Lung (tissue), 12 donors: ENCODE data around the gene BAHD1. TPM values are rescaled to one million over a fixed set of nuclear protein-coding genes. Genes with fewer than 3 reads are reported as not detected.

Experiments used
- ATAC-seq: fragments of 200-7000 bp; cut with Tn5 transposase; one replicate; pipeline ENCODE4 v1.9.1; 2020; ENCODE audit warnings: moderate number of reproducible peaks; ENCODE audit not compliant: insufficient read depth, low FRiP score
- DNase-seq, 3 donors: peaks; one replicate each; pipeline ENCODE4 v3.0.0-alpha.2; 2013 to 2017
- H3K27ac ChIP-seq, 2 donors: one replicate each; pipeline ENCODE4 v1.5.1; 2013; ENCODE audit warnings: mild to moderate bottlenecking in 2 of 2, moderate library complexity in 2 of 2, control low read depth in 1 of 2, inconsistent platforms in 1 of 2, low read depth in 1 of 2, low read length in 1 of 2
- H3K27me3 ChIP-seq, 3 donors: one replicate each; pipeline ENCODE4 v1.5.1; 2013; ENCODE audit warnings: low read length in 2 of 3; ENCODE audit not compliant: control insufficient read depth in 3 of 3, insufficient read depth in 3 of 3
- H3K36me3 ChIP-seq, 4 donors: one replicate each; pipeline ENCODE4 v1.5.1; 2013; ENCODE audit warnings: low read length in 4 of 4, mild to moderate bottlenecking in 1 of 4, moderate library complexity in 1 of 4; ENCODE audit not compliant: control insufficient read depth in 4 of 4, insufficient read depth in 4 of 4
- H3K4me1 ChIP-seq, 5 donors: one replicate each; pipeline ENCODE4 v1.5.1; 2013; ENCODE audit warnings: low read length in 5 of 5, mild to moderate bottlenecking in 2 of 5, moderate library complexity in 1 of 5; ENCODE audit not compliant: control insufficient read depth in 5 of 5, insufficient read depth in 5 of 5
- H3K4me3 ChIP-seq: one replicate; pipeline ENCODE4 v1.5.1; 2013; ENCODE audit warnings: mild to moderate bottlenecking, control low read depth, moderate library complexity
- H3K9ac ChIP-seq, 2 donors: one replicate each; pipeline ENCODE4 v1.5.1; 2013; ENCODE audit warnings: low read length in 2 of 2, control low read depth in 1 of 2; ENCODE audit not compliant: insufficient read depth in 1 of 2
- H3K9me3 ChIP-seq, 4 donors: one replicate each; pipeline ENCODE4 v1.5.1; 2013; ENCODE audit warnings: low read length in 3 of 4, mild to moderate bottlenecking in 1 of 4, moderate library complexity in 1 of 4; ENCODE audit not compliant: control insufficient read depth in 4 of 4, insufficient read depth in 3 of 4
- WGBS, 2 donors: extraction: QIAGEN DNeasy Blood & Tissue Kit; methylation state at CpG; one replicate each; pipeline ENCODE4 v1.1.7; 2013; 5-methylcytosine and 5-hydroxymethylcytosine counted together
- polyA plus RNA-seq, 2 donors: library from polyadenylated mRNA; stranded (reverse); fragments of 200-250 nt; gene quantifications; one replicate each; pipeline ENCODE4 v1.2.1, GENCODE V29; 2013
- total RNA-seq, 2 donors: library from RNA; depleted of rRNA in 1 of 2; stranded (reverse); fragments of >200 nt in 1 of 2; gene quantifications; one replicate each; pipeline ENCODE4 v1.2.1, GENCODE V29; 2014 to 2021
- TF ChIP-seq, protein P1 (sequence below): IDR thresholded peaks from 2 replicates; pipeline ENCODE4 v1.5.1; 2012; ENCODE audit warnings: mild to moderate bottlenecking; ENCODE audit errors: control extremely low read depth, extremely low read depth
- donor health status: control.
- donor health status: control.
- donor health status: Bipolar disorder and iron deficiency.
- donor health status: healthy.
- donor health status: DM: yes; HTN: yes; CAD: no.

The BAHD1 gene
- total and polyA plus RNA-seq, 4 donors: 11.3 to 28.1 (median 13.7) TPM

DNA sequence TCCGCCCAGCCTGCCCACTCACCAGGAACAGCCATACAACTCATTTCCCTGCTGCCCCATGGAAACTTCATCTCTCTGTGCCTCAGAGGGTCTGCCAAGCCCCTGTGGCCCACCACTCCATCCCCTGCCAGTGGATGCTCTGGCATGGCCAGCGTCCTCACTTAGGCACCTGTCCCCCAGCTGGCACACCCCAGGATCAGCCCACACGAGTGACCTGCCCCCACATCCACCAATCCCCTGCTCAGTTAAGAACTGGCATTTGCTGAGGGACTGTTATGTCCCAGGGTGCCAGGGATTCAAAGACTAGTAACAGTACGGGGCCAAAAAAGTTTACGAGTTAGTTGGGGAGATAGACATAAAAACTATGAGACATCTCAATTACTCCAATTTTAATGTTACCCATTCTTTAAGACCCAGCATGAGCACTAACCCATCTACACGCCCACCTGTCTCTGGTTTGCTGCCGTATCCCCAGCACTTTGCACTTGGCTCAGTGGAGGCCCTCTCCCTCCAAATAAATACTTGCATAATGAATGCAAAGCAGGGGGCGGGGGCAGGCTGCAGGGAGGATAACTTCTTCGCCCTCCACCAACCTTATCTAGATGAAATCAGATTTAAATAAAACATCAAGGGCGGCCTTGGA is 11.6 kb upstream of the BAHD1 start:
- Histone ChIP-seq H3K27me3 (peaks cover 0 to 4% (median 0%) of the 10 kb centered on the region in 3 donors), H3K27ac (no peak overlapping the region), H3K36me3 (no peaks in the 10 kb centered on the region), H3K9me3 (peaks cover 0 to 2% (median 0%) of the 10 kb centered on the region in 4 donors), H3K9ac (no peak overlapping the region), H3K4me1 (no peaks in the 10 kb centered on the region), H3K4me3 (no peak overlapping the region)
- no peak for DNase-seq
- WGBS, 2 donors: 89 to 92% methylated on average over 10 of the region's 10 CpGs
- ATAC-seq: no peak
- TF ChIP-seq, protein P1, sequence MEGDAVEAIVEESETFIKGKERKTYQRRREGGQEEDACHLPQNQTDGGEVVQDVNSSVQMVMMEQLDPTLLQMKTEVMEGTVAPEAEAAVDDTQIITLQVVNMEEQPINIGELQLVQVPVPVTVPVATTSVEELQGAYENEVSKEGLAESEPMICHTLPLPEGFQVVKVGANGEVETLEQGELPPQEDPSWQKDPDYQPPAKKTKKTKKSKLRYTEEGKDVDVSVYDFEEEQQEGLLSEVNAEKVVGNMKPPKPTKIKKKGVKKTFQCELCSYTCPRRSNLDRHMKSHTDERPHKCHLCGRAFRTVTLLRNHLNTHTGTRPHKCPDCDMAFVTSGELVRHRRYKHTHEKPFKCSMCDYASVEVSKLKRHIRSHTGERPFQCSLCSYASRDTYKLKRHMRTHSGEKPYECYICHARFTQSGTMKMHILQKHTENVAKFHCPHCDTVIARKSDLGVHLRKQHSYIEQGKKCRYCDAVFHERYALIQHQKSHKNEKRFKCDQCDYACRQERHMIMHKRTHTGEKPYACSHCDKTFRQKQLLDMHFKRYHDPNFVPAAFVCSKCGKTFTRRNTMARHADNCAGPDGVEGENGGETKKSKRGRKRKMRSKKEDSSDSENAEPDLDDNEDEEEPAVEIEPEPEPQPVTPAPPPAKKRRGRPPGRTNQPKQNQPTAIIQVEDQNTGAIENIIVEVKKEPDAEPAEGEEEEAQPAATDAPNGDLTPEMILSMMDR: no peak

DNA sequence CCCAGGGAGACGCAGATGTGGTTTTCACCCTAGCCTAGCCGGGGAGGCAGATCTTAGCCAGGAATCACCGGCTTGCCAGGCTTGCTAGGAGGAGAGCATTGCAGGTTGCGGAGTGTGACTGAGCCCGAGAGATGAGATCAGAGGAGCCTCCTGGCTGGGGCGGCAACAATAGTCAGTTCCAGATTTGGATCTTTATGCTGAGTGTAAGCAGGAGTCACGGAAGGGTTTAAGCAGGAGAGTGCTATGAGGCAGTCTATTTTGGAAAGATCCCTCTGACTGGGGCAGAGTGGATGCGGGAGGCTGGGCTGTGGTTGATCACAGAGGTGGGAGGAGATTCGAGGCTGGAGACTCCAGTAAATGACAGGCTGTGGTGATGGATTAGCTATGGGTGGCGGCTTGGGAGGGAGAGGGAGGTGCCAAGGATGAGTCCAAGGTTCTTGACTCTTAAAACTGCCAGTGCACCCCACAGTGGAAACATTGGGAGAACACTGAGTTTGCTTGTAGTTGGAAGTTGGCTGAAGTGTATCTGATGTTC is 10.4 kb upstream of the BAHD1 start:
- WGBS, 2 donors: 78% methylated on average over 10 of the region's 10 CpGs
- Histone ChIP-seq H3K9me3 (peaks cover 0 to 2% (median 0%) of the 10 kb centered on the region in 4 donors), H3K27ac (no peak overlapping the region), H3K36me3 (no peaks in the 10 kb centered on the region), H3K9ac (no peak overlapping the region), H3K4me3 (no peak overlapping the region), H3K27me3 (peaks cover 0 to 13% (median 5%) of the 10 kb centered on the region in 3 donors), H3K4me1 (peaks cover 0 to 4% (median 0%) of the 10 kb centered on the region in 5 donors)
- no peak for ATAC-seq
- TF ChIP-seq, protein P1: no peak
- no peak for DNase-seq

DNA sequence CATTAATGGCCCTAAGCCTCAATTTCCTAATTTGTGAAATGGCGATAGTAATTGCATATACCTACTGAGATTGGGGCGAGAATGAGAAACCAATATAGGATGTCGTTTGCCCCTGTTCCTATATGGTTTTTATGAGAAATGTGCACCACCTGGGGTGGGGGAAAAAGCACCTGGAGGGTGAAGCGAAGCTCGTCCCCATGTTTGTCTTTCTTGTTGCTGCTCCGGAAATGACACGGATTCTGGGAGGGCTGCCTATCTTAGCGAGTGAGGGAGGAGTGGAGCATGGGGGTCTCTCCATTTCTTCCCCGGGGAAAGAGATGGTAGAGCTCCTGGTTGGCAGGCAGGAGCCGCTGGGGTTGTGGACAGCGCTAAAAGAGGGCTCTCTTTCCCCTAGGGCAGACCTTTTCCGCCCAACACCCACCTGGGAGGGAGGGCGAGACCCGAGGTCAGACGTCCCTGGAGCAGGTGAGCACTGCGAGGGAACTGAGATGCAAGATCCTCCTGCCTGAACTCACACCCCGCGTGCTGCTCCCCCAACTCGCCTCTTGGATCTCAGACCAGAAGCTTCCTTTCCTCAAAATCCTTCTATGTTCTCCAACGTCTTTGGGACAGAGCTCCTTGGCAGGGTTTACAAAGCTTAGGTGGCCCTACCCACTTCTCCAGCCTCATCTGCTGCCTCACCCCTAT is 5.6 kb upstream of the BAHD1 start:
- H3K4me3 ChIP-seq: no peak overlapping the region
- no peaks in the 10 kb centered on the region for H3K36me3 ChIP-seq
- H3K27ac ChIP-seq: no peak overlapping the region
- H3K9ac ChIP-seq: peak overlapping the region in 1 of 2 donors; percentile 4
- DNase-seq: no peak
- no peak for ATAC-seq
- TF ChIP-seq, protein P1: no peak
- peaks cover 0 to 43% (median 23%) of the 10 kb centered on the region in 3 donors for H3K27me3 ChIP-seq
- peaks cover 0 to 45% (median 18%) of the 10 kb centered on the region in 5 donors for H3K4me1 ChIP-seq
- no peaks in the 10 kb centered on the region for H3K9me3 ChIP-seq
- WGBS, 2 donors: 46 to 48% methylated on average over 18 to 20 of the region's 20 CpGs
